ENCODE results near the gene PNLIPRP3. TPM values are rescaled to one million over a fixed set of nuclear protein-coding genes. Genes with fewer than 3 reads are reported as not detected.

The PNLIPRP3 gene
- total and polyA plus RNA-seq, 3 experiments from 2014 or later = not detected

GRCh38 chr10:116504786-116505185 lies 77.1 kb downstream of the PNLIPRP3 start:
- ChIA-PET POLR2A (no interaction called here), CTCF (no interaction called here)
- no peaks in the 10 kb centered on the region for H3K27me3 ChIP-seq (ENCODE audit: insufficient read depth, low read length, poor library complexity, severe bottlenecking)
- H3K4me1 Mint-ChIP-seq = no peaks in the 10 kb centered on the region
- peaks cover 4 to 10% (median 5%) of the 10 kb centered on the region in 5 donors for H3K9me3 Mint-ChIP-seq
- H3K4me1 ChIP-seq (ENCODE audit: insufficient read depth, low read length) = no peaks in the 10 kb centered on the region
- H3K36me3 Mint-ChIP-seq = no peaks in the 10 kb centered on the region
- H3K27me3 Mint-ChIP-seq = no peaks in the 10 kb centered on the region
- no peak overlapping the region for H3K27ac Mint-ChIP-seq
- no peak overlapping the region for H3K4me3 Mint-ChIP-seq
- H3K27ac ChIP-seq (ENCODE audit: low read depth, low read length) = no peak overlapping the region
- H3K9me3 ChIP-seq (ENCODE audit: low read length) = no peaks in the 10 kb centered on the region
- H3K36me3 ChIP-seq (ENCODE audit: insufficient read depth, low read length) = no peaks in the 10 kb centered on the region
- no peak for DNase-seq
- H3K4me3 ChIP-seq (ENCODE audit: low read length) = no peak overlapping the region

GRCh38 chr10:116510565-116510964 lies 82.9 kb downstream of the PNLIPRP3 start:
- CTCF ChIA-PET = no interaction called here

GRCh38 chr10:116511365-116511764 lies 83.7 kb downstream of the PNLIPRP3 start:
- H3K36me3 ChIP-seq (ENCODE audit: insufficient read depth, low read length) = no peaks in the 10 kb centered on the region
- no peaks in the 10 kb centered on the region for H3K4me1 Mint-ChIP-seq
- no peak for DNase-seq
- peaks cover 0 to 5% (median 0%) of the 10 kb centered on the region in 5 donors for H3K9me3 Mint-ChIP-seq
- no peak overlapping the region for H3K27ac Mint-ChIP-seq
- ChIA-PET POLR2A (no interaction called here), CTCF (no interaction called here)
- H3K9me3 ChIP-seq (ENCODE audit: low read length) = no peaks in the 10 kb centered on the region
- no peak overlapping the region for H3K27ac ChIP-seq (ENCODE audit: low read depth, low read length)
- H3K4me3 Mint-ChIP-seq = no peak overlapping the region
- H3K36me3 Mint-ChIP-seq = no peaks in the 10 kb centered on the region
- no peaks in the 10 kb centered on the region for H3K4me1 ChIP-seq (ENCODE audit: insufficient read depth, low read length)
- H3K4me3 ChIP-seq (ENCODE audit: low read length) = no peak overlapping the region
- no peaks in the 10 kb centered on the region for H3K27me3 ChIP-seq (ENCODE audit: insufficient read depth, low read length, poor library complexity, severe bottlenecking)
- H3K27me3 Mint-ChIP-seq = no peaks in the 10 kb centered on the region

More at GRCh38 chr10:116510565-116510964, 82.9 kb downstream of the PNLIPRP3 start:
- no peaks in the 10 kb centered on the region for H3K36me3 Mint-ChIP-seq
- DNase-seq = no peak
- no peak overlapping the region for H3K4me3 Mint-ChIP-seq
- Histone ChIP-seq H3K27ac (ENCODE audit: low read depth, low read length) (no peak overlapping the region), H3K9me3 (ENCODE audit: low read length) (no peaks in the 10 kb centered on the region), H3K4me3 (ENCODE audit: low read length) (no peak overlapping the region), H3K36me3 (ENCODE audit: insufficient read depth, low read length) (no peaks in the 10 kb centered on the region), H3K27me3 (ENCODE audit: insufficient read depth, low read length, poor library complexity, severe bottlenecking) (no peaks in the 10 kb centered on the region), H3K4me1 (ENCODE audit: insufficient read depth, low read length) (no peaks in the 10 kb centered on the region)
- peaks cover 0 to 5% (median under 1%) of the 10 kb centered on the region in 5 donors for H3K9me3 Mint-ChIP-seq
- POLR2A ChIA-PET = no interaction called here
- no peaks in the 10 kb centered on the region for H3K27me3 Mint-ChIP-seq
- no peak overlapping the region for H3K27ac Mint-ChIP-seq
- H3K4me1 Mint-ChIP-seq = no peaks in the 10 kb centered on the region

- no peak overlapping the region for H3K27ac ChIP-seq (ENCODE audit: low read depth, low read length)
- H3K4me1 ChIP-seq (ENCODE audit: insufficient read depth, low read length) = no peaks in the 10 kb centered on the region
- H3K4me1 Mint-ChIP-seq = no peaks in the 10 kb centered on the region
- H3K9me3 ChIP-seq (ENCODE audit: low read length) = no peaks in the 10 kb centered on the region
- ChIA-PET CTCF (interaction anchor here (1.3 kb wide), 1 partner anchor 13 kb away, joined by 3 read pairs; no protein-coding TSS in a partner anchor), POLR2A (no interaction called here)
- no peak for DNase-seq
- H3K4me3 Mint-ChIP-seq = no peak overlapping the region
- H3K4me3 ChIP-seq (ENCODE audit: low read length) = no peak overlapping the region
- H3K9me3 Mint-ChIP-seq = no peaks in the 10 kb centered on the region
- H3K27me3 ChIP-seq (ENCODE audit: insufficient read depth, low read length, poor library complexity, severe bottlenecking) = no peaks in the 10 kb centered on the region
- no peaks in the 10 kb centered on the region for H3K27me3 Mint-ChIP-seq
- H3K36me3 ChIP-seq (ENCODE audit: insufficient read depth, low read length) = no peaks in the 10 kb centered on the region
- no peak overlapping the region for H3K27ac Mint-ChIP-seq
- no peaks in the 10 kb centered on the region for H3K36me3 Mint-ChIP-seq
These were observed 94.0 kb downstream of the PNLIPRP3 start for GRCh38 chr10:116521424-116522290.

- Histone ChIP-seq H3K9me3 (ENCODE audit: low read length) (no peaks in the 10 kb centered on the region), H3K36me3 (ENCODE audit: insufficient read depth, low read length) (no peaks in the 10 kb centered on the region), H3K27me3 (ENCODE audit: insufficient read depth, low read length, poor library complexity, severe bottlenecking) (no peaks in the 10 kb centered on the region), H3K27ac (ENCODE audit: low read depth, low read length) (no peak overlapping the region), H3K4me3 (ENCODE audit: low read length) (no peak overlapping the region), H3K4me1 (ENCODE audit: insufficient read depth, low read length) (no peaks in the 10 kb centered on the region)
- ChIA-PET POLR2A (no interaction called here), CTCF (no interaction called here)
- Mint-ChIP-seq H3K27me3 (no peaks in the 10 kb centered on the region), H3K4me3 (no peak overlapping the region), H3K9me3 (no peaks in the 10 kb centered on the region), H3K27ac (no peak overlapping the region), H3K4me1 (no peaks in the 10 kb centered on the region), H3K36me3 (no peaks in the 10 kb centered on the region)
- DNase-seq = no peak
These were observed 95.2 kb downstream of the PNLIPRP3 start for GRCh38 chr10:116522803-116523381.

- Histone ChIP-seq H3K36me3 (ENCODE audit: insufficient read depth, low read length) (no peaks in the 10 kb centered on the region), H3K4me1 (ENCODE audit: insufficient read depth, low read length) (no peaks in the 10 kb centered on the region), H3K27me3 (ENCODE audit: insufficient read depth, low read length, poor library complexity, severe bottlenecking) (no peaks in the 10 kb centered on the region), H3K27ac (ENCODE audit: low read depth, low read length) (no peak overlapping the region), H3K4me3 (ENCODE audit: low read length) (no peak overlapping the region), H3K9me3 (ENCODE audit: low read length) (no peaks in the 10 kb centered on the region)
- H3K4me3 Mint-ChIP-seq = no peak overlapping the region
- H3K4me1 Mint-ChIP-seq = no peaks in the 10 kb centered on the region
- ChIA-PET POLR2A (no interaction called here), CTCF (no interaction called here)
- H3K9me3 Mint-ChIP-seq = no peaks in the 10 kb centered on the region
- H3K27ac Mint-ChIP-seq = no peak overlapping the region
- H3K27me3 Mint-ChIP-seq = peaks cover 0 to 1% of the 10 kb centered on the region in 2 donors
- H3K36me3 Mint-ChIP-seq = no peaks in the 10 kb centered on the region
- no peak for DNase-seq
These were observed 97.1 kb downstream of the PNLIPRP3 start for GRCh38 chr10:116524736-116525135.

- H3K27ac Mint-ChIP-seq = no peak overlapping the region
- no peaks in the 10 kb centered on the region for H3K27me3 ChIP-seq (ENCODE audit: insufficient read depth, low read length, poor library complexity, severe bottlenecking)
- no peaks in the 10 kb centered on the region for H3K36me3 ChIP-seq (ENCODE audit: insufficient read depth, low read length)
- H3K9me3 Mint-ChIP-seq = peaks cover 0 to 2% (median 0%) of the 10 kb centered on the region in 5 donors
- H3K27me3 Mint-ChIP-seq = peaks cover 0 to 1% of the 10 kb centered on the region in 2 donors
- no peaks in the 10 kb centered on the region for H3K4me1 Mint-ChIP-seq
- POLR2A ChIA-PET = no interaction called here
- H3K36me3 Mint-ChIP-seq = no peaks in the 10 kb centered on the region
- no peak for DNase-seq
- CTCF ChIA-PET = interaction anchor here (1.0 kb wide), 1 partner anchor 9 kb away, joined by 3 read pairs; no protein-coding TSS in a partner anchor
- H3K4me3 ChIP-seq (ENCODE audit: low read length) = no peak overlapping the region
- no peak overlapping the region for H3K4me3 Mint-ChIP-seq
- H3K27ac ChIP-seq (ENCODE audit: low read depth, low read length) = no peak overlapping the region
- no peaks in the 10 kb centered on the region for H3K4me1 ChIP-seq (ENCODE audit: insufficient read depth, low read length)
- no peaks in the 10 kb centered on the region for H3K9me3 ChIP-seq (ENCODE audit: low read length)
These were observed 98.6 kb downstream of the PNLIPRP3 start for GRCh38 chr10:116526219-116526618.

Data from CD8-positive, alpha-beta memory T cell (primary cell).